IMR-90 (cell line): ENCODE measurements around the gene CD2BP2. TPM values are rescaled to one million over a fixed set of nuclear protein-coding genes. Genes with fewer than 3 reads are reported as not detected.
"Not testable (repeated sequence)": the region's sequence is repeated elsewhere in the genome, so short reads cannot be mapped to it uniquely, and the experiment has no call there.

Source experiments
- ATAC-seq: fragments of 200-7000 bp; cut with Tn5 transposase; 2 replicates; pipeline ENCODE4 v1.9.1; 2020; ENCODE audit warnings: low read depth, mild to moderate bottlenecking, moderate library complexity
- BruUV-seq: library from RNA; stranded (reverse); fragments of 400-500 nt; replicated peaks from 2 replicates; lab custom pipeline; 2021; lab: Mats Ljungman, UMichigan
- CTCF ChIA-PET: fragments of 300-600 bp; formaldehyde crosslinking; extraction: SDS; loops from one replicate; lab custom pipeline; 2021; ENCODE audit warnings: antibody characterized with exemption; lab: Yijun Ruan, JAX
- POLR2A ChIA-PET: fragments of 300-600 bp; sonication (Branson Sonifier 250); formaldehyde crosslinking; loops from one replicate; lab custom pipeline; 2022; ENCODE audit warnings: antibody characterized with exemption; ENCODE audit not compliant: unreplicated experiment; lab: Charles Lee
- DNase-seq: peaks from one replicate; pipeline ENCODE4 v3.0.0; 2013
- H2AFZ ChIP-seq: replicated peaks from 2 replicates; pipeline ENCODE3; 2013; ENCODE audit warnings: low read length, mild to moderate bottlenecking; ENCODE audit not compliant: poor library complexity
- H2AK5ac ChIP-seq: 2 replicates; pipeline ENCODE4 v1.6.1; 2013; ENCODE audit warnings: low read depth, low read length, inconsistent platforms
- H2AK9ac ChIP-seq: replicated peaks from 2 replicates; pipeline ENCODE3; 2013; ENCODE audit warnings: mild to moderate bottlenecking, low read depth, low read length, moderate library complexity; ENCODE audit not compliant: poor library complexity
- H2BK120ac ChIP-seq: 2 replicates; pipeline ENCODE4 v1.6.1; 2013; ENCODE audit warnings: low read depth, low read length, inconsistent platforms
- H2BK15ac ChIP-seq: 3 replicates; pipeline ENCODE4 v1.6.1; 2013; ENCODE audit warnings: low read depth, low read length, inconsistent platforms
- H2BK20ac ChIP-seq: 2 replicates; pipeline ENCODE4 v1.6.1; 2013; ENCODE audit warnings: low read depth, mild to moderate bottlenecking, inconsistent platforms, low read length, moderate library complexity
- H2BK5ac ChIP-seq: 2 replicates; pipeline ENCODE4 v1.6.1; 2013; ENCODE audit warnings: mild to moderate bottlenecking, low read depth, low read length, inconsistent platforms; ENCODE audit not compliant: poor library complexity, severe bottlenecking
- H3K14ac ChIP-seq: replicated peaks from 2 replicates; pipeline ENCODE4 v1.6.1; 2013; ENCODE audit warnings: low read depth, low read length, inconsistent platforms
- H3K18ac ChIP-seq: 2 replicates; pipeline ENCODE4 v1.6.1; 2013; ENCODE audit warnings: low read depth, low read length, control low read depth
- H3K23ac ChIP-seq: 2 replicates; pipeline ENCODE4 v1.6.1; 2013; ENCODE audit warnings: low read depth, low read length, inconsistent platforms
- H3K27ac ChIP-seq: 2 replicates; pipeline ENCODE4 v1.5.1; 2013; ENCODE audit warnings: mild to moderate bottlenecking, control low read depth, low read length; ENCODE audit not compliant: insufficient read depth
- H3K27me3 ChIP-seq: 2 replicates; pipeline ENCODE4 v1.6.1; 2013; ENCODE audit warnings: low read length; ENCODE audit not compliant: control insufficient read depth, insufficient read depth
- H3K36me3 ChIP-seq: 2 replicates; pipeline ENCODE4 v1.6.1; 2013; ENCODE audit warnings: low read length, mixed read lengths; ENCODE audit not compliant: control insufficient read depth, insufficient read depth
- H3K4ac ChIP-seq: 2 replicates; pipeline ENCODE4 v1.6.1; 2013; ENCODE audit warnings: low read depth, low read length, inconsistent platforms
- H3K4me1 ChIP-seq: 2 replicates; pipeline ENCODE4 v1.6.1; 2013; ENCODE audit warnings: low read length, mixed read lengths; ENCODE audit not compliant: control insufficient read depth, insufficient read depth
- H3K4me2 ChIP-seq: 2 replicates; pipeline ENCODE4 v1.6.1; 2013; ENCODE audit warnings: low read depth, mild to moderate bottlenecking, control low read depth, low read length, moderate library complexity
- H3K4me3 ChIP-seq: 2 replicates; pipeline ENCODE4 v1.5.1; 2013; ENCODE audit warnings: low read depth, mild to moderate bottlenecking, control low read depth, low read length, moderate library complexity; ENCODE audit not compliant: insufficient read depth
- H3K56ac ChIP-seq: 2 replicates; pipeline ENCODE4 v1.6.1; 2013; ENCODE audit warnings: low read length, inconsistent platforms; ENCODE audit not compliant: insufficient read depth; ENCODE audit errors: extremely low read depth
- H3K79me1 ChIP-seq, 2 experiments: 2 replicates each; pipeline ENCODE4 v1.6.1; 2013; ENCODE audit warnings: low read length in 2 of 2, inconsistent platforms in 1 of 2, low read depth in 1 of 2
- H3K9ac ChIP-seq: 2 replicates; pipeline ENCODE4 v1.6.1; 2013; ENCODE audit warnings: low read depth, low read length, control low read depth
- H3K9me1 ChIP-seq: 2 replicates; pipeline ENCODE4 v1.6.1; 2013; ENCODE audit warnings: low read length, inconsistent platforms; ENCODE audit not compliant: insufficient read depth
- H3K9me3 ChIP-seq: 2 replicates; pipeline ENCODE4 v1.6.1; 2013; ENCODE audit warnings: low read length; ENCODE audit not compliant: control insufficient read depth, insufficient read depth
- H4K20me1 ChIP-seq: 2 replicates; pipeline ENCODE4 v1.6.1; 2013; ENCODE audit warnings: low read length, inconsistent platforms; ENCODE audit not compliant: insufficient read depth
- H4K5ac ChIP-seq: 2 replicates; pipeline ENCODE4 v1.6.1; 2013; ENCODE audit warnings: mild to moderate bottlenecking, low read depth, low read length, control low read depth
- H4K8ac ChIP-seq, 2 experiments: 2 replicates each; pipeline ENCODE4 v1.6.1; 2013; ENCODE audit warnings: low read depth in 2 of 2, low read length in 2 of 2, control low read depth in 1 of 2, inconsistent platforms in 1 of 2
- H4K91ac ChIP-seq: 2 replicates; pipeline ENCODE4 v1.6.1; 2013; ENCODE audit warnings: low read depth, low read length, inconsistent platforms; ENCODE audit not compliant: insufficient read depth
- WGBS, 2 experiments: methylation state at CpG; one replicate each; pipeline versions ENCODE4 v1.1.5 to v1.1.7; 2013; ENCODE audit warnings: missing lambda C conversion rate in 2 of 2; ENCODE audit not compliant: insufficient read length in 1 of 2; ENCODE audit errors: extremely low coverage in 2 of 2; 5-methylcytosine and 5-hydroxymethylcytosine counted together
- dilution Hi-C: fragments of 300-500 bp; cut with HindIII; formaldehyde crosslinking; loops from one replicate; pipeline ENCODE4 v1.14.3; 2018; ENCODE audit warnings: low sequenced_read_pairs; ENCODE audit not compliant: unreplicated experiment
- in situ Hi-C: fragments of 300-500 bp; cut with MboI; formaldehyde crosslinking; loops from 3 replicates; pipeline ENCODE4 v1.14.3; 2019; ENCODE audit warnings: low sequenced_read_pairs, inconsistent platforms, mixed read lengths
- intact Hi-C: fragments of 100-400 bp; cut with micrococcal nuclease; formaldehyde crosslinking; loops from 2 replicates; pipeline ENCODE4 v1.10.0; 2022
- polyA plus RNA-seq, 3 experiments: library from polyadenylated mRNA; depleted of rRNA; stranded (reverse); fragments of >200 nt; gene quantifications; 2 replicates each; pipeline ENCODE4 v1.2.3, GENCODE V29; 2012; ENCODE audit warnings: low replicate concordance in 1 of 3
- total RNA-seq: library from RNA; depleted of rRNA; stranded (reverse); fragments of >200 nt; gene quantifications from 2 replicates; pipeline ENCODE4 v1.2.3, GENCODE V29; 2012

Gene CD2BP2
- total and polyA plus RNA-seq, 2 of the 4 experiments (the other 2 are of a cell fraction) = 29.6 to 41.1 TPM

DNA sequence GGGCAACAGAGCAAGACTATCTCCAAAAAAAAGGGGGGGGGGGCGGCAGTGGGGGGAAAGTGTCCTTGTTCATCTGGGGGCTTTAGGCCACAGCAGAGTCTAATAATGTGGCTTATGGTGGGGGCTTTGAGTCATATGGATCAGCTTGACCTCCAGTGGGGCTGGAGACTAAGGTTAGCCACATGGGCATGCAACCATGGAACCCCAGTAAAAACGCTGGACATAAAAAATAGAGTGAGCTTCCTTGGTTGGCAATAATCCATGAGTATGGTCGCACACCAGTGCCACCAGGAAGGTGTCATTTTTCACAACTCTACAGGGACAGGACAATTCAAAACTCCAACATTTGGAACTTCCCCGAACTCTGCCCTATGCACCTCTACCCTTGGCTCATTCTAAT is 44.2 kb downstream of the CD2BP2 start:
- H3K27me3 ChIP-seq, dilution Hi-C loops, H3K9me3 ChIP-seq, H2BK120ac ChIP-seq, H3K27ac ChIP-seq, intact Hi-C loops, DNase-seq, H2BK5ac ChIP-seq, H2BK15ac ChIP-seq, ATAC-seq, H3K23ac ChIP-seq, H3K4me1 ChIP-seq, in situ Hi-C loops, H3K9me1 ChIP-seq, H4K5ac ChIP-seq, BruUV-seq, H3K4me2 ChIP-seq, H4K8ac ChIP-seq, H2AK5ac ChIP-seq, H3K4ac ChIP-seq, H3K56ac ChIP-seq, H3K9ac ChIP-seq, CTCF ChIA-PET, H3K18ac ChIP-seq, H3K36me3 ChIP-seq, POLR2A ChIA-PET, H4K20me1 ChIP-seq, H4K91ac ChIP-seq, H3K14ac ChIP-seq, H2AFZ ChIP-seq, H2BK20ac ChIP-seq, H3K4me3 ChIP-seq, H2AK9ac ChIP-seq: not testable (repeated sequence)
- WGBS, 2 experiments = no CpG with 5 or more reads among the region's 4 CpGs
- H3K79me1 ChIP-seq = peaks cover 0 to 14% of the 10 kb centered on the region in 2 experiments; a peak in 2 of 4 replicates

DNA sequence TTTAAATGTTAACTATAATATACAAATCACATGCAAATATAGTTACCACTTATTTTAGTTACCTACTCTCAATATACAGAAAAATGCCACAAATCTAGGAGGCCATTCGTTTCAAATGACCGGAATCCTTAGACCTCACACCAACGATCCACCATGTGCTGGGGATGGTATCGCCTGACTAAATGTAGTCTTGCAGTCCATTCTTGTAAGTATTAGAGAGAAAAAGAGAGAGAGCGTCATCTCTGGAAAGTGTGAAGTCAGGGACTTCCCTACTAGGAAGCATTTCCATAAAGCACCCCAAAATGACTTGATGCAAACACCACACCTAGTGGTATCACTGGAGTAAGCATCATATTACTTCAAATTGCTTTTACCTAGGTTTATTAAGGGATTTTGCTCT is 45.9 kb downstream of the CD2BP2 start:
- intact Hi-C loops, CTCF ChIA-PET, H2BK120ac ChIP-seq: not testable (repeated sequence)

More for the DNA sequence above, 45.9 kb downstream of the CD2BP2 start:
- H2AFZ ChIP-seq, DNase-seq, H4K91ac ChIP-seq, H2AK5ac ChIP-seq, H3K4me3 ChIP-seq, H4K8ac ChIP-seq, H3K14ac ChIP-seq, H2BK20ac ChIP-seq, in situ Hi-C loops, dilution Hi-C loops, H3K36me3 ChIP-seq, ATAC-seq, H2BK15ac ChIP-seq, H3K56ac ChIP-seq, H3K79me1 ChIP-seq, H3K18ac ChIP-seq, H3K23ac ChIP-seq, H3K9ac ChIP-seq, H3K4me1 ChIP-seq, H2BK5ac ChIP-seq, POLR2A ChIA-PET, H3K27ac ChIP-seq, H4K5ac ChIP-seq, H3K4ac ChIP-seq, H3K9me1 ChIP-seq, H3K4me2 ChIP-seq, H3K9me3 ChIP-seq, H2AK9ac ChIP-seq, BruUV-seq, H4K20me1 ChIP-seq, H3K27me3 ChIP-seq: not testable (repeated sequence)
- no CpG with 5 or more reads among the region's 5 CpGs for WGBS, 2 experiments
